Breast epithelium (tissue), 3 donors: ENCODE measurements around the gene ARHGAP26.

Experiments
- POLR2A ChIP-seq: fragments of 450-650 bp; IDR thresholded peaks from one replicate; pipeline ENCODE4 v1.6.1; 2016; ENCODE audit warnings: antibody characterized with exemption, mild to moderate bottlenecking, moderate library complexity
- POLR2AphosphoS5 ChIP-seq, 3 donors: sonication (generic); formaldehyde crosslinking; IDR thresholded peaks; one replicate each; pipeline ENCODE4 v1.6.1; 2017; ENCODE audit warnings: antibody characterized with exemption in 3 of 3
- TF ChIP-seq, protein P1 (sequence below), 3 donors: fragments of 450-650 bp; IDR thresholded peaks; one replicate each; pipeline ENCODE4 v1.5.1; 2016 to 2017; ENCODE audit warnings: antibody characterized with exemption in 3 of 3, mild to moderate bottlenecking in 3 of 3, moderate library complexity in 3 of 3

DNA sequence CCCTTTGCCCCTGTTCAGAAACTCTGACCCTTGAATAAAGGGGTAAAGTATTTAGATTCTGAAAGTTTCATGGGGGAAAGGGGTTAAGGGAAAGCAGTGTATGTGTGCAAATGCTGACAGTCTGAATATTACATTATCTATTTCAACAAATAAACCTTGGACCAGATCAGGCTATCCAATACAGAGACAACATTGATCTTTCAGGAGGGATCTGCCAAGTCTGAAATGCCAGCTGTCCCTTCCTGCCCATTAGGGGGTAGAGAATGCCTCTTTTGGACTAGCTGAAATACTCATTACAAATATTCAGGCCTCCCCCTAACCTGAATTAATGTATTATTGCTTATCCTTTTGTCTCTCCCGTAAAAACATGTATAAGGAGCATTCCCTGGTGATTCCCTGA, 413.8 kb downstream of the ARHGAP26 start:
- TF ChIP-seq, protein P1, sequence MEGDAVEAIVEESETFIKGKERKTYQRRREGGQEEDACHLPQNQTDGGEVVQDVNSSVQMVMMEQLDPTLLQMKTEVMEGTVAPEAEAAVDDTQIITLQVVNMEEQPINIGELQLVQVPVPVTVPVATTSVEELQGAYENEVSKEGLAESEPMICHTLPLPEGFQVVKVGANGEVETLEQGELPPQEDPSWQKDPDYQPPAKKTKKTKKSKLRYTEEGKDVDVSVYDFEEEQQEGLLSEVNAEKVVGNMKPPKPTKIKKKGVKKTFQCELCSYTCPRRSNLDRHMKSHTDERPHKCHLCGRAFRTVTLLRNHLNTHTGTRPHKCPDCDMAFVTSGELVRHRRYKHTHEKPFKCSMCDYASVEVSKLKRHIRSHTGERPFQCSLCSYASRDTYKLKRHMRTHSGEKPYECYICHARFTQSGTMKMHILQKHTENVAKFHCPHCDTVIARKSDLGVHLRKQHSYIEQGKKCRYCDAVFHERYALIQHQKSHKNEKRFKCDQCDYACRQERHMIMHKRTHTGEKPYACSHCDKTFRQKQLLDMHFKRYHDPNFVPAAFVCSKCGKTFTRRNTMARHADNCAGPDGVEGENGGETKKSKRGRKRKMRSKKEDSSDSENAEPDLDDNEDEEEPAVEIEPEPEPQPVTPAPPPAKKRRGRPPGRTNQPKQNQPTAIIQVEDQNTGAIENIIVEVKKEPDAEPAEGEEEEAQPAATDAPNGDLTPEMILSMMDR (IDR thresholded peaks at IDR 0.05) = no peak
- TF ChIP-seq POLR2A (no peak), POLR2AphosphoS5 (IDR thresholded peaks at IDR 0.05) (no peak)
